Spleen (tissue), 7 donors: ENCODE results near the gene GJB6.

Source experiments
- POLR2AphosphoS5 ChIP-seq, 3 donors: sonication (generic); formaldehyde crosslinking; IDR thresholded peaks; one replicate each; pipeline ENCODE4 v1.5.1; 2017; ENCODE audit warnings: antibody characterized with exemption in 3 of 3
- TF ChIP-seq, protein P1 (sequence below), 11 experiments: fragments of 200-600 bp in 7 of 11; fragments of 450-650 bp in 4 of 11; sonication (generic) in 4 of 11; IDR thresholded peaks in 8 of 11; conservative IDR thresholded peaks in 3 of 11; 1 replicate in 7 of 11; 2 replicates in 4 of 11; pipeline versions ENCODE4 v1.4.0 to v1.8.0; 2016 to 2021; ENCODE audit warnings: antibody characterized with exemption in 11 of 11, inconsistent platforms in 4 of 11, mild to moderate bottlenecking in 1 of 11
- donor health status: DM: no; HTN: no; CAD: no; lungs with moderate emphysema.
- donor health status: DM: no; HTN: no; CAD: no.
- donor health status: DM: no; HTN: no; CAD: no.

DNA sequence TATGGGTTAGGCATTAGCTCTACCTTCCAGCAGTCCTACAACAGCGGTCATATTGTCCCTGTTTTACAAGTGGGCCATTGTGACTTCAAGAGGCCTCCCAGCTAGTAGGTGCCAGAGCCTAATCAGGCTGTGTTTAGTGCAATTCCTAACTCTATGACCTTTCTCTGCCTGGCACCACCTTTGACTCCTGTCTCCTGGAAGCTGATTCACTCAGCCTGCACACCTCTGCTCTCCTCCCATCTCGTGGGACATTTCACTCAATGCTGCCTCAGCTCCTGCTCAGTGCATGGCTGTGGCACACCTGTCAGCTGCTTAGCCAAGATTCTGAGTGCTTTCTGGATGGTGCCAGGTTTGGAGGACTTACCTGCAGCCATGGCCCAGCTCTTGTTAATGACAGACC, 9.5 kb upstream of the GJB6 start:
- TF ChIP-seq, protein P1, sequence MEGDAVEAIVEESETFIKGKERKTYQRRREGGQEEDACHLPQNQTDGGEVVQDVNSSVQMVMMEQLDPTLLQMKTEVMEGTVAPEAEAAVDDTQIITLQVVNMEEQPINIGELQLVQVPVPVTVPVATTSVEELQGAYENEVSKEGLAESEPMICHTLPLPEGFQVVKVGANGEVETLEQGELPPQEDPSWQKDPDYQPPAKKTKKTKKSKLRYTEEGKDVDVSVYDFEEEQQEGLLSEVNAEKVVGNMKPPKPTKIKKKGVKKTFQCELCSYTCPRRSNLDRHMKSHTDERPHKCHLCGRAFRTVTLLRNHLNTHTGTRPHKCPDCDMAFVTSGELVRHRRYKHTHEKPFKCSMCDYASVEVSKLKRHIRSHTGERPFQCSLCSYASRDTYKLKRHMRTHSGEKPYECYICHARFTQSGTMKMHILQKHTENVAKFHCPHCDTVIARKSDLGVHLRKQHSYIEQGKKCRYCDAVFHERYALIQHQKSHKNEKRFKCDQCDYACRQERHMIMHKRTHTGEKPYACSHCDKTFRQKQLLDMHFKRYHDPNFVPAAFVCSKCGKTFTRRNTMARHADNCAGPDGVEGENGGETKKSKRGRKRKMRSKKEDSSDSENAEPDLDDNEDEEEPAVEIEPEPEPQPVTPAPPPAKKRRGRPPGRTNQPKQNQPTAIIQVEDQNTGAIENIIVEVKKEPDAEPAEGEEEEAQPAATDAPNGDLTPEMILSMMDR (IDR thresholded peaks at IDR 0.05 in 8 of 11, conservative IDR thresholded peaks at IDR 0.05 in 3 of 11) = no peak
- TF ChIP-seq POLR2AphosphoS5 (IDR thresholded peaks at IDR 0.05) = no peak
